Erythroblast (primary cell): ENCODE results near the gene HLA-DOA.
A peak's percentile ranks its signal among the peaks of the same experiment; 100 is the strongest.

Experiments used
- DNase-seq, 2 experiments: peaks; one replicate each; lab custom pipeline; 2025; lab: John Stamatoyannopoulos, UW
- GATA1 ChIP-seq: IDR thresholded peaks from 2 replicates; pipeline ENCODE4 v1.6.1; 2011; ENCODE audit warnings: low read depth, mild to moderate bottlenecking, control low read depth, low read length, moderate library complexity
- POLR2A ChIP-seq: IDR thresholded peaks from 2 replicates; pipeline ENCODE4 v1.6.1; 2011; ENCODE audit warnings: mild to moderate bottlenecking, low read length

The HLA-DOA gene

DNA sequence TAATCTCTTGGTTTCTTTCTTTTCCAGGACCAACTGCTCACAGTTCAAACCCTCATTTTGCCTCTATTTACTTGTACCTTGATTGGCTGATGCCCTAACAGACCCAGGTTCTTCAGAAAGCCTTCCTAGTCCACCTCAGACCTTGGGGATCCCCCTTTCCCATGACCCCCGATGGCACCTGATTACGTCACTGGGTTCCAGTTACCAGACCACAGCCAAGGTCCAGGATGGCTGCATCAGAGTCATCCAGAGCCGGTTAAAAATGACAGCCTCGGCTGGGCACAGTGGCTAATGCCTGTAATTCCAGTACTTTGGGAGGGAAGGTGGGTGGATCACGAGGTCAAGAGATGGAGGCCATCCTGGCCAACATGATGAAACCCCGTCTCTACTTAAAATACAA lies 4.5 kb downstream of the HLA-DOA start:
- TF ChIP-seq GATA1 (no peak), POLR2A (no peak)
- DNase-seq = no peak

DNA sequence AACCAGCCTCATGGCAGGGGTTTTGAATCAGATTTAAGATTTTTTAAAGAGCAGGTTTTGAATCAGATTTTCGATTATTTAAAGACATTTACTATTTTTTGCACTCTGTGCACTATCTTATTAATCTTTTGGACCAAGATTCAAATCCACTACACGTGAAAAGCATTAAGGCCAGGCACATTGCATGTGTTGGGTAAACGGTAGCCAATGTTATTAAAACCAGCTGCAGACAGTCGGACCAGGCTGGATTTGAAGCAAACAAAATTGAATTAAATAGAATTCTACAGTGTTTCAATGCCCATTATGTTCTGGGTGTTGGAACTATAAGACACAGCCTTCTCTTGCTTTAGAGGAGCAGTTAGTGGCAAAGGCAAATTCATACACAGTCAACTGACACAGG lies 7.7 kb downstream of the HLA-DOA start:
- DNase-seq = no peak
- TF ChIP-seq GATA1 (no peak), POLR2A (no peak)

DNA sequence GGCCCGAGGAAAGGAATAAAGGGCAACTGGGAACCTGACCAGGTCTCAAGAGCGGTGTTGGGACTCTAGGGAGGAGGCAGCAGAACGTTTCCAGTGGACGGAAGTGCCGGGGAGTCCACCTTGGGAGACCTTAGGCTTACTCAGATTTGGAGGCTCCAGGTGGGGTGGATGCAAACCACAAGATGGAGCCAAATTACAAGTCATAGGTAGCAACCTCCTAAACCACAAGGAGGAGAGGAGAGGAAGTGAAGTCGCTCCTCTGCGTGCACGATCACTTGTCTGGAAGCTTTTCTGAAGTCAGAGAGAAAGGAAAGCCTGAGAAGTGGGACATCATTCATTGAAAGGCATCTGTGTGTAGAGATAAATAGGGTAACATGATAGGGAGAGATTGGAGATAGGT lies 9.3 kb downstream of the HLA-DOA start:
- TF ChIP-seq POLR2A (no peak), GATA1 (no peak)
- DNase-seq = peak in 1 of 2 experiments; percentile 21

DNA sequence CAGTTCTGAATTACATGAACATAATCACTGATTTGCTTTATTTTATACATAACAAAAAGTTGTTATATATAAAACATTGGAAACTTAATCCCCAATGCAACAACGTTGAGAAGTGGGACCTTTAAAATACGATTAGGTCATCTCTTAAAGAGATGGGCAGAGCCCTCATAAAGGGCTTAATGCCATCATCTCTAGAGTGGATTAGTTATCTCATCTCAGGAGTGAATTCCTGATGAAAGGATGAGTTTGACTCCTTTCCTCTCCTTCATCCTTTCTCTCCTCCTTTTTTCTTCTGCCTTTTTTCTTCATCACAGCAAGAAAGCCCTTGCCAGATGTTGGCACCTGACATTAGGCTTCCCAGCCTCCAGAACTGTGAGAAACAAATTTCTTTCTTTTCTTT lies 13.9 kb downstream of the HLA-DOA start:
- no peak for DNase-seq
- no peak for TF ChIP-seq POLR2A
- TF ChIP-seq GATA1 = no peak

DNA sequence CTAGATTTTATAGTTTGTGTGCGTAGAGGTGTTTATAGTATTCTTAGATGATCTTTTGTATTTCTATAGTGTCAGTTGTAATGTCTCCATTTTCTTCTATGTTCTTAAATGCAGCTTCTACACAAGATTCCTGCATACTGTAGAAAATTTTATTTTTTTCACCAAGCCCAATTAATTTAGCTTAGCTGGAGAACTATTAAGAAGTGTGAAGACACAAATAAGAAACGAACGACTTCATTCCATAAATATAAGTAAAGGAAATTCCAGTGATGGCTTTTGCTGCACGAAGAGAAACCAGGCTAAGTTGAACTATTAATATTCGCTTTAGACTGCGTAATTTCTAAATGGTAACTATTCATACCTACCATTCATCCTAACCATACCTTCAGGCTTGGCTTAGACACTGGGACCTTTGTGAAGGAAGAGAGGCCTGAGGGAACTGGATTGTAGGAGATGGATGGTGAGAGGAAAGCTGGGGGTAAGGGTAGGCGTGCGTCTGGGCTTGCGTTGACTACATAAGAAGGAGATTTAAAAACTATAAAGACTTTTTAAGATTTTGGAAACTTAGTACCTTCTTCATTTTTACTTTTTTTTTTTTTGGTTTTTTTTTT lies 15.9 kb downstream of the HLA-DOA start:
- DNase-seq = no peak
- TF ChIP-seq GATA1 = no peak
- no peak for TF ChIP-seq POLR2A

- no peak for TF ChIP-seq GATA1
- no peak for TF ChIP-seq POLR2A
- no peak for DNase-seq
Measured at GRCh38 chr6:32991972-32992371, 17.4 kb downstream of the HLA-DOA start.

DNA sequence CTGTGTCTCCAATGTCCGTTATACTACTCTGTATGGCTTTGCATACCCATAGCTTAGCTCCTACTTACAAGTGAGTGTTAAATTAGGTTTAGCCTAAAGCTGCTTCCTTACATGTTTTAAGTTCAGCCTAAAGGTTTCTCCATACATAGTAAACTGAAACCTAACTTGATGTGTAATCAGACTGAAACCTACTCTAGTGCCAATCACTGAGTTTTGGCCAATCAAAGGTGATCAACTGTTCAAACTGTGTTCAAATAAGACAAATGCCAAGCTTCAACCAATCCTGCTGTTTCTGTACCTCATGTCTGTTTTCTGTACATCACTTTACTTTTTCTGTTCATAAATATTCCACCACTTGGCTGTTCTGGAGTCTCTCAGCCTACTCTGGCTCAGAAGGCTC lies 20.0 kb downstream of the HLA-DOA start:
- no peak for TF ChIP-seq POLR2A
- no peak for TF ChIP-seq GATA1
- no peak for DNase-seq

DNA sequence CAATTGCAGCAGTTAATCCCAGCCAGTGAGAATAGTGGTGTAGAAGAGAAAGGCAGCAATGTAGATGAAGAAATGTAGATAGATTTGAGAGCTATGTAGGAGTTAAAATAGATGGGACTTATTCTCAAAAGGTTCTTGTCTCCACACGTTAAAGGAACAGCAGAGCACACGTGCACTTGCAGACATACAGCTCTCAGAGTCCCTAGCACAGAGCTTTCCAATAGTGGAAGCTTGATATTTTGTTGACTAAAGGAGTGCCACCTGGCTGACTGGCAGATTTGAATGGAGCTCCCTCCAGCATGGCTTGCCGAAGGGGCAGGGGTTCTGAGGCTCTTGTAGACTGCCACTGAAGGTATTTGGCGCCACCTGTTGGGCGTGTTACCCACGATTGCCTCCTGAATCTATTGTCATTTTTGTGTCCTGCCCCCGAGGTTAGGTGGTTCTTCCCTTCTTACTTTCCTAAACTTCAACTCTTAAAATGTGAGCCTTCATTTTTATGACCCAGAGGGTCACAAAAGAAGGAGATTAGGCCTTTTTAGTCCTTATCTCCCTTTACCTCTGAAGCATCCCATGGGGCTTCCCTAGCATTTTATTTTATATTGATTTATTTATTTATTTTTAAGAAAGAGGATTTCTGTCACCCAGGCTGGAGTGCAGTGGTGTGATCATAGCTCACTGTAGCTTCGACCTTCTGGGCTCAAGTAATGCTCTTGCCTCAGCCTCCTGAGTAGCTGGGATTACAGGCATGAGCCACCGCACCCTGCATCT lies 24.6 kb downstream of the HLA-DOA start:
- TF ChIP-seq GATA1 (no peak), POLR2A (no peak)

DNA sequence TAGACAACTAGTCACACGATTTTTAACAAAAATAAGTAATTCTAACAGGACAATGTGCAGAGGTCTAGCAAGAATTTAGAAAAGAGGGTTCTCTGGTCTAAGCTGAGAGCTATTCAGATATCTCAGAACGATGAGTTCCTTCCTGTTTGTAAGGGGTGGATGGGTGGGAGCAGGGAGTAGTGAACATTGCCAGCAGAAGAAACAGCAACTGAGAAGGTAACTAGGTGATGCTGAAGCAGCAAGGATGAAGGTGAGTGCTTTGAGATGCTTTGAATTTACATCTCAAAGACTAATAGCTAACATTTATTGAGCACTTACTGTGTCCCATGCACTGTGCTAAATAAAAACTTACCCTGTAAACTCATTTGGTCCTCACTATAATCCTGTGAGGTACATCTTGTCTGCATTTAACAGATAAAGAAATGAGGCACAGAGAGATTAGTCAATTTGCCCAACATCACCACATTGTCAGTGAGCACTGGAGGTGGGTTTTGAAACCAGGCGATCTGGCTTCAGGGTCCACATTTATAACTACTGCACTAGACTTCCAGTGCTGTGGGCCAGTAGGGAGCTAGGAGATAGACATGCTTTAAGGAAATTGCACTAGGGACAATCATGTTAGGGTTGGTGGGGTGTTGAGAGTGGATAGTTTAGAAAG lies 25.3 kb downstream of the HLA-DOA start:
- peak; percentile 67 to 78 for DNase-seq

More for the DNA sequence above, 24.6 kb downstream of the HLA-DOA start:
- peak; percentile 86 to 92 for DNase-seq

GRCh38 chr6:32983493-32983848 lies 25.9 kb downstream of the HLA-DOA start:
- TF ChIP-seq GATA1 (no peak), POLR2A (no peak)
- no peak for DNase-seq

More for the DNA sequence above, 25.3 kb downstream of the HLA-DOA start:
- TF ChIP-seq GATA1 = no peak
- no peak for TF ChIP-seq POLR2A

DNA sequence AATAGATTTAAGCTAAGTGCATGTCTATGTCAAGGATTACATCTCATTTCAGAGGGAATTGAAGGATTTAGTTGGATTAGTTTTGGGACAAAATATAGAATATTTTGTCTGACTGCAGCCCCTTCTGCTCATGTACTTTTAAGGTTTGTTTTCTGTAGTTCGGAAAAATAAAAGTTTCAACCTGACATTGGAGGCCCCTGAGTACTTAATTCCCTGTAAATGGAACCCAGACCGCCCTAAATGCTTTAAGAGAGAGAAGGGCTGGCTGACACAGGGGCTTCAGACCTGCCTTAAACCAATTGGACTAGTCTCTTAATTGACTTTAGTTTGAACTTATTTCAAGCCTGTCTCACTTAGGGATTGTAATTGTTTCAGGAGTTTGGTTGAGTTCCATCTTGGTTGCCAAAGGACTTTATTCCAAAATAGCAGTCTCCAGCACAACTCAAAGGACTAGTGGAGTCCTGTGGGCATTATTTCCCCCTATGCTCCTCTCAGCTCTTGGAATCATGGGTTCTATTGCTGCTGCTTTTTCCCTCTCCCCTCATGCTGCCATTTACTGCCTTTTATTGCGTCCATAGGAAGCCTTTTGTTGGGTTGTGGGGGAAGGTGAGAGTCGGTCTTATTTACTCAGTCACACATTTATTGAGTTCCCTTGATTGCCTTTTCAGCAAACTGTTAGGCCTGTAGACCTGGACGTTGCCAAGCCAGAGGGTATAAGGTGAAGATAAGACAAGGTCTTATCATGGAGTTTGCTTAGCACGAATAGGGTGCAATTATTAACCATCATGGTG lies 26.5 kb downstream of the HLA-DOA start:
- TF ChIP-seq POLR2A = no peak
- no peak for TF ChIP-seq GATA1
- peak in 1 of 2 experiments; percentile 43 for DNase-seq

GRCh38 chr6:32982084-32982701 lies 27.2 kb downstream of the HLA-DOA start:
- no peak for DNase-seq
- TF ChIP-seq GATA1 (no peak), POLR2A (peak; percentile 11)

GRCh38 chr6:32980488-32981038 lies 28.8 kb downstream of the HLA-DOA start:
- no peak for DNase-seq
- TF ChIP-seq POLR2A (no peak), GATA1 (no peak)
